Stimulated activated CD8-positive, alpha-beta memory T cell treated with anti-CD3 and anti-CD28 coated beads, Interleukin-2, amount 100 ng/mL, for 1 hour (primary cell): ENCODE measurements around the gene ZNF892.
"Not testable (repeated sequence)": the region's sequence is repeated elsewhere in the genome, so short reads cannot be mapped to it uniquely, and the experiment has no call there.

Source experiments
- DNase-seq, 2 donors: peaks; one replicate each; pipeline ENCODE4 v3.0.0-alpha.2; 2020; ENCODE audit warnings: low read depth in 2 of 2

Gene ZNF892

GRCh38 chr2:95225658-95226057, 18.3 kb downstream of the ZNF892 start:
- no peak for DNase-seq

GRCh38 chr2:95231723-95232122, 24.4 kb downstream of the ZNF892 start:
- no peak for DNase-seq

GRCh38 chr2:95232232-95232631, 24.9 kb downstream of the ZNF892 start:
- DNase-seq, result no peak

- no peak for DNase-seq
These were observed 27.0 kb downstream of the ZNF892 start for GRCh38 chr2:95234286-95234785.

- no peak for DNase-seq
These were observed 27.5 kb downstream of the ZNF892 start for GRCh38 chr2:95234816-95235215.

- no peak for DNase-seq
These were observed 30.8 kb downstream of the ZNF892 start for GRCh38 chr2:95238131-95238530.

GRCh38 chr2:95240091-95240490, 32.8 kb downstream of the ZNF892 start:
- DNase-seq, result no peak

GRCh38 chr2:95240556-95240955, 33.2 kb downstream of the ZNF892 start:
- DNase-seq, result no peak

GRCh38 chr2:95242084-95242483, 34.8 kb downstream of the ZNF892 start:
- not testable (repeated sequence) for DNase-seq
